Endothelial cell of hepatic sinusoid (primary cell): Measurements from ENCODE around the gene SMAGP.

Experiments
- in situ Hi-C: cut with HindIII; loops from 2 replicates; pipeline ENCODE4 v1.10.0; 2017; ENCODE audit warnings: low sequenced_read_pairs

SMAGP gene

GRCh38 chr12:51198568-51199365, 71.4 kb downstream of the SMAGP start:
- in situ Hi-C loops: no loop called here

- in situ Hi-C loops: no loop called here
Measured at GRCh38 chr12:51197736-51198567, 72.3 kb downstream of the SMAGP start.

- in situ Hi-C loops: no loop called here
Measured at GRCh38 chr12:51196547-51196946, 73.7 kb downstream of the SMAGP start.

GRCh38 chr12:51195841-51196240, 74.4 kb downstream of the SMAGP start:
- in situ Hi-C loops: no loop called here
